Endothelial cell of umbilical vein (primary cell): ENCODE results near the gene MCM9. TPM values are rescaled to one million over a fixed set of nuclear protein-coding genes. Genes with fewer than 3 reads are reported as not detected.

Experiments
- BruUV-seq: library from RNA; stranded (reverse); fragments of 400-500 nt; replicated peaks from 2 replicates; lab custom pipeline; 2021; lab: Mats Ljungman, UMichigan
- CTCF ChIA-PET: fragments of 300-600, 350-600 bp; sonication (Branson Sonifier 250); formaldehyde crosslinking; loops from one replicate; lab custom pipeline; 2021; ENCODE audit warnings: antibody characterized with exemption, inconsistent platforms; lab: Charles Lee
- POLR2A ChIA-PET: fragments of 300-600, 350-600 bp; sonication (Branson Sonifier 250); formaldehyde crosslinking; loops from one replicate; lab custom pipeline; 2021; ENCODE audit warnings: antibody characterized with exemption, inconsistent platforms; lab: Charles Lee
- DNase-seq: peaks from one replicate; pipeline ENCODE4 v3.0.0-alpha.2; 2011; ENCODE audit warnings: low read depth, low spot score
- FAIRE-seq: peaks from 2 replicates; lab custom pipeline; 2011; peaks lifted over from hg19 to GRCh38; lab: Jason Lieb, UNC
- H2AFZ ChIP-seq: 2 replicates; pipeline ENCODE4 v1.6.0; 2012; ENCODE audit warnings: low read depth, low read length, control low read depth, inconsistent platforms
- H3K27ac ChIP-seq: 2 replicates; pipeline ENCODE4 v1.5.1; 2011; ENCODE audit warnings: low read depth, mild to moderate bottlenecking, control low read depth, low read length, moderate library complexity; ENCODE audit not compliant: insufficient read depth
- H3K27me3 ChIP-seq, 2 experiments: 2 replicates each; pipeline versions ENCODE4 v1.6.0 to v1.6.1; 2011; ENCODE audit warnings: low read length in 2 of 2, mixed read lengths in 1 of 2; ENCODE audit not compliant: control insufficient read depth in 2 of 2, insufficient read depth in 2 of 2
- H3K36me3 ChIP-seq, 2 experiments: 2 replicates in 1 of 2; 3 replicates in 1 of 2; pipeline ENCODE4 v1.5.1; 2011; ENCODE audit warnings: low read length in 2 of 2, mild to moderate bottlenecking in 1 of 2, moderate library complexity in 1 of 2; ENCODE audit not compliant: control insufficient read depth in 2 of 2, insufficient read depth in 2 of 2; ENCODE audit errors: extremely low read depth in 1 of 2
- H3K4me1 ChIP-seq: 3 replicates; pipeline ENCODE4 v1.5.1; 2011; ENCODE audit warnings: mild to moderate bottlenecking, low read length; ENCODE audit not compliant: control insufficient read depth, insufficient read depth; ENCODE audit errors: extremely low read depth
- H3K4me2 ChIP-seq: 2 replicates; pipeline ENCODE4 v1.6.1; 2011; ENCODE audit warnings: low read length, control low read depth, mixed read lengths; ENCODE audit not compliant: insufficient read depth
- H3K4me3 ChIP-seq, 3 experiments: fragments of 200-600 bp in 1 of 3; sonication (generic), shearing (Covaris generic) in 1 of 3; replicated peaks in 1 of 3; 2 replicates each; pipeline ENCODE4 v1.5.1; 2011 to 2016; ENCODE audit warnings: control low read depth in 3 of 3, low read length in 3 of 3, mild to moderate bottlenecking in 2 of 3, inconsistent platforms in 1 of 3, low read depth in 1 of 3, moderate library complexity in 1 of 3; ENCODE audit not compliant: insufficient read depth in 1 of 3
- H3K79me2 ChIP-seq: 2 replicates; pipeline ENCODE4 v1.6.0; 2012; ENCODE audit warnings: low read length, inconsistent platforms; ENCODE audit not compliant: control insufficient read depth, insufficient read depth
- H3K9ac ChIP-seq: replicated peaks from 2 replicates; pipeline ENCODE3; 2011; ENCODE audit warnings: low read length, control low read depth; ENCODE audit not compliant: insufficient read depth; ENCODE audit errors: extremely low read depth
- H3K9me1 ChIP-seq: replicated peaks from 3 replicates; pipeline ENCODE4 v1.6.0; 2011; ENCODE audit warnings: mild to moderate bottlenecking, low read length; ENCODE audit not compliant: control insufficient read depth, insufficient read depth; ENCODE audit errors: extremely low read depth
- H3K9me3 ChIP-seq: replicated peaks from 2 replicates; pipeline ENCODE4 v1.5.1; 2012; ENCODE audit warnings: low read length, inconsistent platforms; ENCODE audit not compliant: control insufficient read depth, insufficient read depth
- H4K20me1 ChIP-seq: replicated peaks from 2 replicates; pipeline ENCODE3; 2011; ENCODE audit warnings: mild to moderate bottlenecking, low read length; ENCODE audit not compliant: control insufficient read depth, insufficient read depth; ENCODE audit errors: extremely low read depth
- CTCF ChIP-seq, 2 donors: IDR thresholded peaks; 1 replicate in 1 of 2; 2 replicates in 1 of 2; pipeline ENCODE4 v1.5.1; 2011; ENCODE audit warnings: low read length in 2 of 2, mild to moderate bottlenecking in 2 of 2, moderate library complexity in 2 of 2, control low read depth in 1 of 2, inconsistent platforms in 1 of 2, low read depth in 1 of 2; ENCODE audit not compliant: insufficient read depth in 1 of 2; ENCODE audit errors: extremely low read depth in 1 of 2
- EZH2 ChIP-seq: IDR thresholded peaks from 2 replicates; pipeline ENCODE4 v1.6.1; 2012; ENCODE audit warnings: borderline replicate concordance, low read depth, mild to moderate bottlenecking, moderate library complexity, low read length, inconsistent platforms; ENCODE audit not compliant: severe bottlenecking
- FOS ChIP-seq: IDR thresholded peaks from 2 replicates; pipeline ENCODE4 v1.6.1; 2011; ENCODE audit warnings: mild to moderate bottlenecking, low read length, moderate library complexity, borderline replicate concordance; ENCODE audit not compliant: insufficient read depth
- GATA2 ChIP-seq: IDR thresholded peaks from 2 replicates; pipeline ENCODE4 v1.7.0; 2011; ENCODE audit warnings: low read depth, mild to moderate bottlenecking, moderate library complexity, mixed read lengths, low read length; ENCODE audit not compliant: insufficient read length, insufficient read depth
- JUN ChIP-seq: IDR thresholded peaks from 2 replicates; pipeline ENCODE4 v1.6.1; 2011; ENCODE audit warnings: borderline replicate concordance, low read depth; ENCODE audit not compliant: insufficient read length, insufficient read depth
- MAX ChIP-seq: IDR thresholded peaks from 2 replicates; pipeline ENCODE4 v1.6.1; 2011; ENCODE audit not compliant: insufficient read depth, insufficient read length
- MYC ChIP-seq: IDR thresholded peaks from one replicate; pipeline ENCODE4 v1.6.1; 2011; ENCODE audit warnings: mild to moderate bottlenecking, low read depth, low read length
- POLR2A ChIP-seq: IDR thresholded peaks from 2 replicates; pipeline ENCODE4 v1.6.1; 2012; ENCODE audit warnings: low read depth, mild to moderate bottlenecking, control low read depth, low read length
- POLR2AphosphoS5 ChIP-seq: IDR thresholded peaks from 2 replicates; pipeline ENCODE4 v1.6.1; 2012; ENCODE audit warnings: low read depth, mild to moderate bottlenecking, control low read depth, low read length, moderate library complexity; ENCODE audit not compliant: insufficient read depth
- dilution Hi-C: fragments of 300-500 bp; cut with MboI; formaldehyde crosslinking; loops from one replicate; pipeline ENCODE4 v1.15.0; 2019; ENCODE audit warnings: low sequenced_read_pairs; ENCODE audit not compliant: extremely low pct_ligation_motif_present
- intact Hi-C: fragments of 100-400 bp; cut with micrococcal nuclease; formaldehyde crosslinking; loops from one replicate; pipeline ENCODE4 v1.10.0; 2022
- polyA plus RNA-seq, 4 experiments: library from polyadenylated mRNA; depleted of rRNA in 3 of 4; stranded (reverse) in 3 of 4; unstranded in 1 of 4; fragments of >200 nt; gene quantifications; 2 replicates each; pipeline versions ENCODE4 v1.2.1 to v1.2.3, GENCODE V29; 2011 to 2012; ENCODE audit warnings: missing spikeins in 1 of 4
- total RNA-seq: library from RNA; stranded (reverse); gene quantifications from 2 replicates; pipeline ENCODE4 v1.2.3, GENCODE V29; 2021

The MCM9 gene
- total and polyA plus RNA-seq, 2 donors (not counting 3 experiments of a cell fraction or from before 2014, with no cell fraction given): 2.0 to 14.1 TPM

GRCh38 chr6:118921084-118921483 is 13.9 kb downstream of the MCM9 start:
- Histone ChIP-seq H3K79me2 (no peaks in the 10 kb centered on the region), H2AFZ (no peak overlapping the region), H3K9ac (no peak overlapping the region), H3K9me3 (no peaks in the 10 kb centered on the region), H3K4me2 (no peak overlapping the region), H3K36me3 (peaks cover 3 to 7% of the 10 kb centered on the region in 2 experiments), H3K4me3 (no peak overlapping the region), H4K20me1 (no peaks in the 10 kb centered on the region), H3K9me1 (no peaks in the 10 kb centered on the region), H3K4me1 (no peaks in the 10 kb centered on the region), H3K27me3 (no peaks in the 10 kb centered on the region), H3K27ac (no peak overlapping the region)
- ChIA-PET CTCF (no interaction called here), POLR2A (no interaction called here)
- BruUV-seq: no TSS peak
- TF ChIP-seq CTCF (IDR thresholded peaks at IDR 0.05; ENCODE audit: extremely low read depth in 1 of 2, insufficient read depth in 1 of 2, low read depth in 1 of 2, low read length in 2 of 2) (no peak), GATA2 (no peak), MAX (no peak), EZH2 (no peak), POLR2AphosphoS5 (no peak), MYC (no peak), FOS (no peak), JUN (no peak), POLR2A (no peak)
- dilution Hi-C loops (no loop called here), intact Hi-C loops (no loop called here)
- DNase-seq: no peak
- FAIRE-seq: no peak
